Left lung (tissue), 10 donors: Measurements from ENCODE around the gene MCU. TPM values are rescaled to one million over a fixed set of nuclear protein-coding genes. Genes with fewer than 3 reads are reported as not detected.

Experiments
- ATAC-seq: fragments of 200-7000 bp; cut with Tn5 transposase; one replicate; pipeline ENCODE4 v1.9.1; 2020; ENCODE audit warnings: moderate library complexity
- DNase-seq, 4 donors: peaks; one replicate each; pipeline ENCODE4 v3.0.0-alpha.2; 2013 to 2020
- H3K27ac ChIP-seq, 2 donors: fragments of 200-600 bp; sonication (generic) in 1 of 2; one replicate each; pipeline versions ENCODE4 v1.5.0 to v1.8.0; 2020 to 2021
- H3K27me3 ChIP-seq, 2 donors: fragments of 200-600 bp; sonication (generic) in 1 of 2; one replicate each; pipeline versions ENCODE4 v1.5.0 to v1.8.0; 2020 to 2021
- H3K36me3 ChIP-seq, 2 donors: fragments of 200-600 bp; sonication (generic) in 1 of 2; one replicate each; pipeline versions ENCODE4 v1.5.0 to v1.8.0; 2020 to 2021
- H3K4me1 ChIP-seq, 2 donors: fragments of 200-600 bp; one replicate each; pipeline ENCODE4 v1.8.0; 2021
- H3K4me3 ChIP-seq, 2 donors: fragments of 200-600 bp; sonication (generic) in 1 of 2; one replicate each; pipeline versions ENCODE4 v1.5.0 to v1.8.0; 2020 to 2021; ENCODE audit warnings: mild to moderate bottlenecking in 1 of 2
- H3K9me3 ChIP-seq, 2 donors: fragments of 200-600 bp; sonication (generic) in 1 of 2; one replicate each; pipeline versions ENCODE4 v1.5.0 to v1.8.0; 2020 to 2021
- CTCF ChIP-seq, 2 donors: fragments of 200-600 bp; sonication (generic) in 1 of 2; IDR thresholded peaks; one replicate each; pipeline versions ENCODE4 v1.5.0 to v1.8.0; 2021; ENCODE audit warnings: antibody characterized with exemption in 2 of 2
- intact Hi-C, 2 donors: fragments of 100-400 bp; cut with DNase I; formaldehyde crosslinking; loops; one replicate each; pipeline versions ENCODE4 v1.11.2 to v1.14.2; 2022
- polyA plus RNA-seq, 6 donors: library from polyadenylated mRNA; unstranded; fragments of 120-200 nt; gene quantifications; one replicate each; pipeline ENCODE4 v1.2.1, GENCODE V29; 2013; ENCODE audit not compliant: insufficient read length in 6 of 6
- total RNA-seq, 2 donors: library from RNA; stranded (reverse); fragmentation: NEBNext Ultra II Directional; extraction: Animal tissue kit (Norgen Biotek cat#: 25700); gene quantifications; one replicate each; pipeline ENCODE4 v1.2.1, GENCODE V29; 2021
- donor health status: DM: no; HTN: yes; CAD: no.
- donor health status: DM: no; HTN: no; CAD: no.

MCU gene
- total and polyA plus RNA-seq, 8 donors, result 29.4 to 48.8 (median 38.6) TPM

- H3K4me3 ChIP-seq, result no peak overlapping the region
- peaks cover 0 to 24% of the 10 kb centered on the region in 2 donors for H3K4me1 ChIP-seq
- intact Hi-C loops, result loop anchor here in 1 of 2 donors (10.0 kb wide), 1 partner anchor 136 kb away; the partner anchor contains the start of gene MCU
- DNase-seq (no peak), ATAC-seq (no peak)
- H3K9me3 ChIP-seq, result no peaks in the 10 kb centered on the region
- peaks cover 0 to 10% of the 10 kb centered on the region in 2 donors for H3K36me3 ChIP-seq
- H3K27me3 ChIP-seq, result no peaks in the 10 kb centered on the region
- no peak for TF ChIP-seq CTCF (IDR thresholded peaks at IDR 0.05)
- H3K27ac ChIP-seq, result no peak overlapping the region
Observed at GRCh38 chr10:72830625-72831024, 138.7 kb downstream of the MCU start.

GRCh38 chr10:72831696-72832409, 139.9 kb downstream of the MCU start:
- no peaks in the 10 kb centered on the region for H3K9me3 ChIP-seq
- H3K27me3 ChIP-seq, result no peaks in the 10 kb centered on the region
- intact Hi-C loops, result loop anchor here in 1 of 2 donors (10.0 kb wide), 1 partner anchor 137 kb away; the partner anchor contains the start of gene MCU
- H3K4me1 ChIP-seq, result peaks cover 0 to 24% of the 10 kb centered on the region in 2 donors
- H3K36me3 ChIP-seq, result peaks cover 0 to 10% of the 10 kb centered on the region in 2 donors
- DNase-seq, result no peak
- ATAC-seq, result peak; percentile 70
- no peak overlapping the region for H3K4me3 ChIP-seq
- no peak overlapping the region for H3K27ac ChIP-seq
- TF ChIP-seq CTCF (IDR thresholded peaks at IDR 0.05), result no peak

GRCh38 chr10:72832701-72833100, 140.8 kb downstream of the MCU start:
- Histone ChIP-seq H3K4me1 (peaks cover 0 to 28% of the 10 kb centered on the region in 2 donors), H3K9me3 (no peaks in the 10 kb centered on the region), H3K36me3 (peaks cover 0 to 10% of the 10 kb centered on the region in 2 donors), H3K4me3 (no peak overlapping the region), H3K27ac (no peak overlapping the region), H3K27me3 (no peaks in the 10 kb centered on the region)
- ATAC-seq (no peak), DNase-seq (no peak)
- intact Hi-C loops, result loop anchor here in 1 of 2 donors (10.0 kb wide), 1 partner anchor 138 kb away; the partner anchor contains the start of gene MCU
- TF ChIP-seq CTCF (IDR thresholded peaks at IDR 0.05), result no peak

GRCh38 chr10:72834183-72834825, 142.4 kb downstream of the MCU start:
- no peaks in the 10 kb centered on the region for H3K27me3 ChIP-seq
- peaks cover 0 to 10% of the 10 kb centered on the region in 2 donors for H3K36me3 ChIP-seq
- H3K4me3 ChIP-seq, result no peak overlapping the region
- DNase-seq (peak in 2 of 4 donors; percentile 49 to 79), ATAC-seq (peak; percentile 77)
- intact Hi-C loops, result loop anchor here in 1 of 2 donors (10.0 kb wide), 1 partner anchor 140 kb away; the partner anchor contains the start of gene MCU
- no peaks in the 10 kb centered on the region for H3K9me3 ChIP-seq
- H3K27ac ChIP-seq, result no peak overlapping the region
- H3K4me1 ChIP-seq, result peaks cover 0 to 24% of the 10 kb centered on the region in 2 donors
- TF ChIP-seq CTCF (IDR thresholded peaks at IDR 0.05), result peak; percentile 34 to 40

GRCh38 chr10:72840319-72840718, 148.4 kb downstream of the MCU start:
- H3K27ac ChIP-seq, result no peak overlapping the region
- TF ChIP-seq CTCF (IDR thresholded peaks at IDR 0.05), result no peak
- DNase-seq (no peak), ATAC-seq (no peak)
- no peaks in the 10 kb centered on the region for H3K9me3 ChIP-seq
- intact Hi-C loops, result loop anchor here in 1 of 2 donors (10.0 kb wide), 1 partner anchor 476 kb away; no protein-coding TSS in a partner anchor
- peaks cover 0 to 4% of the 10 kb centered on the region in 2 donors for H3K4me1 ChIP-seq
- H3K4me3 ChIP-seq, result no peak overlapping the region
- no peaks in the 10 kb centered on the region for H3K27me3 ChIP-seq
- H3K36me3 ChIP-seq, result peaks cover 0 to under 1% of the 10 kb centered on the region in 2 donors
